HK-2 (cell line): ENCODE measurements around the gene MUC5AC.

Experiments used
- DNase-seq: peaks from one replicate; pipeline ENCODE4 v3.0.0-alpha.2; 2018; ENCODE audit not compliant: unreplicated experiment

MUC5AC gene

GRCh38 chr11:1225386-1226225 is 67.9 kb downstream of the MUC5AC start:
- DNase-seq = no peak

- no peak for DNase-seq
Measured at GRCh38 chr11:1226226-1226985, 68.7 kb downstream of the MUC5AC start.

- no peak for DNase-seq
Measured at GRCh38 chr11:1226986-1227550, 69.3 kb downstream of the MUC5AC start.

- no peak for DNase-seq
Measured at GRCh38 chr11:1227551-1228100, 69.9 kb downstream of the MUC5AC start.

- DNase-seq = no peak
Measured at GRCh38 chr11:1228101-1228821, 70.5 kb downstream of the MUC5AC start.

- DNase-seq = no peak
Measured at GRCh38 chr11:1228921-1229451, 71.2 kb downstream of the MUC5AC start.

- DNase-seq = no peak
Measured at GRCh38 chr11:1229471-1230120, 71.8 kb downstream of the MUC5AC start.

- DNase-seq = no peak
Measured at GRCh38 chr11:1230121-1230455, 72.3 kb downstream of the MUC5AC start.

- no peak for DNase-seq
Measured at GRCh38 chr11:1230456-1231395, 73.0 kb downstream of the MUC5AC start.

- no peak for DNase-seq
Measured at GRCh38 chr11:1231396-1232020, 73.8 kb downstream of the MUC5AC start.

- DNase-seq = no peak
Measured at GRCh38 chr11:1232021-1232882, 74.5 kb downstream of the MUC5AC start.

GRCh38 chr11:1232883-1233321 is 75.1 kb downstream of the MUC5AC start:
- DNase-seq = no peak

GRCh38 chr11:1233351-1234053 is 75.7 kb downstream of the MUC5AC start:
- DNase-seq = no peak

GRCh38 chr11:1234054-1234720 is 76.4 kb downstream of the MUC5AC start:
- no peak for DNase-seq

- no peak for DNase-seq
Measured at GRCh38 chr11:1234771-1235305, 77.1 kb downstream of the MUC5AC start.

GRCh38 chr11:1235306-1235900 is 77.7 kb downstream of the MUC5AC start:
- no peak for DNase-seq

GRCh38 chr11:1235901-1236315 is 78.2 kb downstream of the MUC5AC start:
- DNase-seq = no peak
